Measurements from ENCODE around the gene PDE4D. TPM values are rescaled to one million over a fixed set of nuclear protein-coding genes. Genes with fewer than 3 reads are reported as not detected.

Gene PDE4D
- total RNA-seq, 4 donors from 2014 or later, result 6.0 to 36.2 (median 10.0) TPM

DNA sequence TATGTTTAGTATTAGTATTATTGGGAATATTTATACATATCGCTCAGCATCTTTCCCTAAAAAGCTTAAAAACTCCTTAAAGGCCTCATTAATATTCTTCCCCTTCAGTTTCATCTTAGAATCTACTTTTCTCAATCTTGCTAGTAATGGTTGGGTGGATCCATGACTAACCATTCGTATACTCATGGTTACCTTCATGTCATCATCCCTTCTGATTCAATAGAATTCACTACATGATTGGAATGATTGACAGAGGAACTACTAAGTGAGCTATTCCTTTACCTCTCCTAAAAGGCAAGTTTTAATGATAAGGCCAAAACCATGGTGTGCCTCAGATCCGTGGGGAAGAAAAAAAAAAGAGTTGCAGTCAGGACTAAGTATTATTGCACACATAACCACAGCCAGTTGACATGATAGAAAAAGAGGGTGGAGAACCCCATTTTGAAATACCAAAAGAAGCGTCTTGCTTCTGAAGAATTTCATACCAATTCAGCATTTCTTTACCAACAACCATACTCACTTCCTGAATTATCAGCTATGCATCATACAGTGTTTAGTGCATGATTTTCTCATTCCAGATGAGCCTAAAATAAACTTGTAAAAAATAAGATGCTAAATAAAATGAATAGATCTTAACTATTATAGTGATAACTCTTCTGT, 624.6 kb downstream of the PDE4D start:
- Histone ChIP-seq H3K4me1 (no peaks in the 10 kb centered on the region), H3K36me3 (no peaks in the 10 kb centered on the region), H3K27me3 (no peaks in the 10 kb centered on the region), H3K4me3 (no peak overlapping the region), H3K27ac (no peak overlapping the region), H3K9me3 (no peaks in the 10 kb centered on the region)
- no peak for DNase-seq
- intact Hi-C loops (cut with DNase I), result no loop called here
- TF ChIP-seq, protein P1, sequence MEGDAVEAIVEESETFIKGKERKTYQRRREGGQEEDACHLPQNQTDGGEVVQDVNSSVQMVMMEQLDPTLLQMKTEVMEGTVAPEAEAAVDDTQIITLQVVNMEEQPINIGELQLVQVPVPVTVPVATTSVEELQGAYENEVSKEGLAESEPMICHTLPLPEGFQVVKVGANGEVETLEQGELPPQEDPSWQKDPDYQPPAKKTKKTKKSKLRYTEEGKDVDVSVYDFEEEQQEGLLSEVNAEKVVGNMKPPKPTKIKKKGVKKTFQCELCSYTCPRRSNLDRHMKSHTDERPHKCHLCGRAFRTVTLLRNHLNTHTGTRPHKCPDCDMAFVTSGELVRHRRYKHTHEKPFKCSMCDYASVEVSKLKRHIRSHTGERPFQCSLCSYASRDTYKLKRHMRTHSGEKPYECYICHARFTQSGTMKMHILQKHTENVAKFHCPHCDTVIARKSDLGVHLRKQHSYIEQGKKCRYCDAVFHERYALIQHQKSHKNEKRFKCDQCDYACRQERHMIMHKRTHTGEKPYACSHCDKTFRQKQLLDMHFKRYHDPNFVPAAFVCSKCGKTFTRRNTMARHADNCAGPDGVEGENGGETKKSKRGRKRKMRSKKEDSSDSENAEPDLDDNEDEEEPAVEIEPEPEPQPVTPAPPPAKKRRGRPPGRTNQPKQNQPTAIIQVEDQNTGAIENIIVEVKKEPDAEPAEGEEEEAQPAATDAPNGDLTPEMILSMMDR (IDR thresholded peaks at IDR 0.05), result no peak
- no peak for TF ChIP-seq POLR2A (IDR thresholded peaks at IDR 0.05)
- 87 to 90% methylated on average over 4 of the region's 4 CpGs for WGBS, 2 donors

DNA sequence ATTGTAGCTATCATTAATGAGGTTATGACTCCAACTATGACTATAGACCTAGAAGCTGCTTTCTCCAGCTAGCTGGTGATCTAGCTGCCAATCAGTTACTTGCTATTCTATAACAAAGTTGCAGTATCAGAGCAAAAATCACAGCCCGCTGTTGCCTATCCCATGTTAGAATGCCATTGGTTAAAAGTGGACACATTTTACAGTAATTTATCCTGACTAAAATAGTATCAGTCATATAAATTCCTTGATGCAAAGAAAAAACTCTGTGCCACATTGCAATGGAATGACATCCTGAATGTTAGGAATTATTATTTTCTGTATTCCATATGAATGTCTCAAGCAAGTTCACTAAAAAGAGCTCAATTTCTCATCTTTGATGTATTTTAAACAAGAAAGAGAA, 626.5 kb downstream of the PDE4D start:
- no peak for DNase-seq
- Histone ChIP-seq H3K4me1 (no peaks in the 10 kb centered on the region), H3K9me3 (no peaks in the 10 kb centered on the region), H3K27me3 (no peaks in the 10 kb centered on the region), H3K27ac (no peak overlapping the region), H3K4me3 (no peak overlapping the region), H3K36me3 (no peaks in the 10 kb centered on the region)
- WGBS, 2 donors, result 38 to 93% methylated on average over 1 of the region's 1 CpG
- intact Hi-C loops (cut with DNase I), result no loop called here
- TF ChIP-seq, protein P1 (IDR thresholded peaks at IDR 0.05), result no peak
- TF ChIP-seq POLR2A (IDR thresholded peaks at IDR 0.05), result no peak

DNA sequence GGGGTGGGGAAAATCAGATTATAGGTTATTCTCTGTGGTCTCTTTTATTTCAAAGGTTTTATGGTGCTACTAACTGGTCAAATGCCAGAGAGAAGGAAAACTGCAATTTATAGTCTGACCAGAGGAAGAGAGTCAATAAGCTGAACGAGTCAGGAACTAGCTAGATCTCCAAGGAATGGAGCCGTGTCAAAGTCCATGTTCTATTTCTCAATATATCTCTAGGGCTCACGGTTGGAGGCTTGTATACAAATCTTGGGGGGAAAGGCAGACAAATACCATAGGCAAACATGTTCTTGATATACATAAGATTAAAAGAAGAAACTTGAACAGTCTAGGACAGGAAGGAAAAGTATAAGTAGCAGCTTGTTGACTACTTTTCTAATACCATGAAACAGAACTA, 627.1 kb downstream of the PDE4D start:
- TF ChIP-seq POLR2A (IDR thresholded peaks at IDR 0.05), result no peak
- TF ChIP-seq, protein P1 (IDR thresholded peaks at IDR 0.05), result no peak
- no peak overlapping the region for H3K4me3 ChIP-seq
- H3K9me3 ChIP-seq, result no peaks in the 10 kb centered on the region
- H3K4me1 ChIP-seq, result no peaks in the 10 kb centered on the region
- intact Hi-C loops (cut with DNase I), result no loop called here
- DNase-seq, result no peak
- 51 to 66% methylated on average over 3 of the region's 3 CpGs for WGBS, 2 donors
- no peaks in the 10 kb centered on the region for H3K36me3 ChIP-seq
- no peaks in the 10 kb centered on the region for H3K27me3 ChIP-seq
- no peak overlapping the region for H3K27ac ChIP-seq

DNA sequence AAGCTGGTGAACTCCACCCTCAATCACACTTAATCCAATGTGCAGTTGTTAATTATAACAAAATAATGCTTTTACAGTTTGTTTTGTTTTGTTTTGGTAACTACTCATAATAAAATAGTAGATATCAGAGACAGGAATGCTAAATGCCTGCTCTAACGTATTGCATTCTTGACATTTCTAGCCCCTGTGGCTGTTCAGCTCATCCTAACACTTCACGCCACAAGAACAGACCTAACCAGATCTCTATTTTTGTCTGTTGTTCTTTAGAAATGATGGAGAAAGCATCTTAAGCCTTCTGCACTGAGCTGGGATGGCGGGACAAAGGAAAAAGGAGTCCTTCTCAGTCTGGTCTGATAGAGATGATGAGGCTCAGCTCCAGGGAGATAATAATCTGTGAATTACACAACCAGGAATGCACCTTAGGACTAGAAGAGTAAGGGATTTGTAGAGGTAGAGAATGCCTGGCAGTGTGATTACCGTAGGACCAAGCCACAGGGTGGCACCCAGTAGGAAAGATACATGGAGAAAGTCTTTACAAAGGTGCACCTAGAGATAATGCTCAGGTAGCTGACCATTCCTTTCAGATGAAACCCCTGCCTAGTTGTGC, 628.8 kb downstream of the PDE4D start:
- no peaks in the 10 kb centered on the region for H3K36me3 ChIP-seq
- TF ChIP-seq POLR2A (IDR thresholded peaks at IDR 0.05), result no peak
- TF ChIP-seq, protein P1 (IDR thresholded peaks at IDR 0.05), result no peak
- no peak overlapping the region for H3K4me3 ChIP-seq
- 64% methylated on average over 4 of the region's 4 CpGs for WGBS, 2 donors
- no peaks in the 10 kb centered on the region for H3K4me1 ChIP-seq
- intact Hi-C loops (cut with DNase I), result no loop called here
- DNase-seq, result no peak
- peak overlapping the region in 3 of 4 donors; percentile 11 to 56 (median 36) for H3K27ac ChIP-seq
- H3K9me3 ChIP-seq, result no peaks in the 10 kb centered on the region
- no peaks in the 10 kb centered on the region for H3K27me3 ChIP-seq

DNA sequence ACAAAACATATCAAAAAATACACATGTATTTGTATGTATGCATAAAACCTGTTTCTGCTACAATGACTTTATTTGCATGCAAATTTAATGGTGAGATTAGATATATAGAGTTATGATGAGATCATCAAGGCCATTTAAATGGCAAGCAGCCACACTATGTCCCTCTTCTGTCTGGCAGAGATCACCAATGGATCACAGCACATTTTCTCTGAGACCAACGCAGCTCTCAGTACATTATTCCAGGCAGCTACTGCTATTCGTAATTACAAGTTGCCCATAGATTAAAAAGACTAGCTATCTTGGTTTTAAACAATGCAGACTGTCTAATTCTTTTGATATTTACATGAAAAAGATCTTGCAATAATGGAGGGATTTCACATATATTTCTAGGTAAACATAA, 629.5 kb downstream of the PDE4D start:
- no peaks in the 10 kb centered on the region for H3K36me3 ChIP-seq
- H3K9me3 ChIP-seq, result no peaks in the 10 kb centered on the region
- H3K4me1 ChIP-seq, result no peaks in the 10 kb centered on the region
- peak overlapping the region in 2 of 4 donors; percentile 11 to 56 for H3K27ac ChIP-seq
- 74 to 81% methylated on average over 2 of the region's 2 CpGs for WGBS, 2 donors
- TF ChIP-seq, protein P1 (IDR thresholded peaks at IDR 0.05), result no peak
- TF ChIP-seq POLR2A (IDR thresholded peaks at IDR 0.05), result no peak
- no peaks in the 10 kb centered on the region for H3K27me3 ChIP-seq
- H3K4me3 ChIP-seq, result no peak overlapping the region
- intact Hi-C loops (cut with DNase I), result no loop called here
- DNase-seq, result no peak

Data from esophagus squamous epithelium (tissue), 5 donors.